OCI-LY3 (cell line): ENCODE data around the gene ARHGAP4.

Source experiments
- H2AFZ ChIP-seq: fragments of 200-600, 300-600 bp; shearing (Covaris generic); 2 replicates; pipeline ENCODE4 v1.6.0; 2014; ENCODE audit warnings: antibody characterized with exemption, low read depth, low read length
- H3K27ac ChIP-seq: fragments of 200-600, 300-600 bp; sonication (generic); 2 replicates; pipeline ENCODE4 v1.5.1; 2014; ENCODE audit warnings: mild to moderate bottlenecking, low read length, moderate library complexity, mixed read lengths
- H3K27me3 ChIP-seq: fragments of 200-600, 300-600 bp; sonication (generic); 2 replicates; pipeline ENCODE4 v1.6.1; 2014; ENCODE audit warnings: low read depth, low read length, mixed read lengths
- H3K36me3 ChIP-seq: fragments of 200-600, 300-600 bp; sonication (generic); replicated peaks from 2 replicates; pipeline ENCODE3; 2014; ENCODE audit warnings: low read depth, low read length, mixed read lengths
- H3K4me1 ChIP-seq: fragments of 300-600, 200-600 bp; sonication (generic); 2 replicates; pipeline ENCODE4 v1.6.1; 2014; ENCODE audit warnings: low read length, mixed read lengths
- H3K4me2 ChIP-seq: fragments of 200-600, 300-600 bp; sonication (generic); 2 replicates; pipeline ENCODE4 v1.6.1; 2014; ENCODE audit warnings: low read length, mixed read lengths
- H3K4me3 ChIP-seq: fragments of 300-600, 200-600 bp; sonication (generic); 2 replicates; pipeline ENCODE4 v1.5.1; 2014; ENCODE audit warnings: antibody characterized with exemption, mild to moderate bottlenecking, low read length, moderate library complexity
- H3K79me2 ChIP-seq: fragments of 300-600, 200-600 bp; shearing (Covaris generic); 2 replicates; pipeline ENCODE4 v1.6.1; 2014; ENCODE audit warnings: mild to moderate bottlenecking, low read length, mixed read lengths
- H3K9ac ChIP-seq: fragments of 300-600, 200-600 bp; shearing (Covaris generic); 2 replicates; pipeline ENCODE4 v1.6.0; 2014; ENCODE audit warnings: mild to moderate bottlenecking, low read length, moderate library complexity
- H3K9me3 ChIP-seq: fragments of 200-600, 300-600 bp; shearing (Covaris generic); 2 replicates; pipeline ENCODE4 v1.6.1; 2014; ENCODE audit warnings: low read length, mixed read lengths; ENCODE audit not compliant: insufficient read depth
- H4K20me1 ChIP-seq: fragments of 200-600, 300-600 bp; sonication (generic); 2 replicates; pipeline ENCODE4 v1.6.1; 2016; ENCODE audit warnings: low read length, mixed read lengths; ENCODE audit not compliant: insufficient read depth
- EZH2phosphoT487 ChIP-seq: fragments of 200-600 bp; shearing (Covaris generic); IDR thresholded peaks from 2 replicates; pipeline ENCODE4 v1.6.1; 2018; ENCODE audit warnings: antibody characterized with exemption, mixed run types, low read depth
- TF ChIP-seq, protein P1 (sequence below): fragments of 200-600, 300-600 bp; sonication (generic); IDR thresholded peaks from 2 replicates; pipeline ENCODE4 v1.5.1; 2014; ENCODE audit warnings: antibody characterized with exemption, low read length, low read depth

Gene ARHGAP4

DNA sequence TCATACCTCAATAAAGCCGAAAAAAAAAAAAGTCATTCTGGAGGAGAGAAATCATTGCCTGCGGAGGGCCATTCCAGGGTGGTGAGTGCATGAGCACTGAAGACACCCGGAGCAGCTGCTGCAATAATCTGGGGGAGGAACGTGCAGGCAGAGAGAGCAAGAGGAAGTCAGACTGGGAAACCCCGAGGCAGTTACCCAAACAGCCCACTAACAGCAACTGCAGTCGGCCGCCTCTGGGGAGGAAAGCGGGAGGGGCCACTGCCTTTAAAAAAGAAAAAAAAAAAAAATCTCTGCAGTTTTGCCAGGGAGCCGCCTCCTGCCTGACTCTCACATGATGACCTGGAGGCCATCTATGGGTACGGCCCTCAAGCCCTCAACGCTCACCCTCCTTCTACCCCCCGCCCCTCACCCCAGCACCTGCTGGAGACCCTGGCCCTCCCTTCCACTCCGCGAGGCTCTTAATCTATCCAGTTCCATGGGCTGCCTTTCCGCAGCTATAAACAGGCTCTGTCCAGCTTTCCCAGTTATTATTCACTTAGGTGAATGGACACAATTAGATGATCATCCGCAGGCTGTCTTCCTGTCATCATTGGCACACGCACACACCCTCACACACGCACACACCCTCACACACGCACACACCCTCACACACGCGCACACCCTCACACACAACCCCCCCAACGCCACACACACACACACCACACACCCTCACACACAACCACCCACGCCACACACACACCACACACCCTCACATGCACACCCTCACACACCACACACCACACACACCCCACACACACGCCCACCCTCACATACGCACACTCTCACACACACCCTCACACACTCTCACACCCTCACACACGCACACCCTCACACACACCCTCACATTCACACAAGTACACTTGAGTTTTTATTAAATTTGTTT lies 25.0 kb downstream of the ARHGAP4 start:
- H2AFZ ChIP-seq = no peak overlapping the region
- peak overlapping the region; percentile 75 for H3K9ac ChIP-seq
- H3K36me3 ChIP-seq = no peaks in the 10 kb centered on the region
- H3K27ac ChIP-seq = peak overlapping the region; percentile 90
- no peaks in the 10 kb centered on the region for H3K27me3 ChIP-seq
- H3K4me2 ChIP-seq = peak overlapping the region; percentile 93
- H4K20me1 ChIP-seq = no peaks in the 10 kb centered on the region
- H3K4me1 ChIP-seq = peaks cover 53% of the 10 kb centered on the region
- H3K9me3 ChIP-seq = no peaks in the 10 kb centered on the region
- no peak for TF ChIP-seq EZH2phosphoT487
- TF ChIP-seq, protein P1, sequence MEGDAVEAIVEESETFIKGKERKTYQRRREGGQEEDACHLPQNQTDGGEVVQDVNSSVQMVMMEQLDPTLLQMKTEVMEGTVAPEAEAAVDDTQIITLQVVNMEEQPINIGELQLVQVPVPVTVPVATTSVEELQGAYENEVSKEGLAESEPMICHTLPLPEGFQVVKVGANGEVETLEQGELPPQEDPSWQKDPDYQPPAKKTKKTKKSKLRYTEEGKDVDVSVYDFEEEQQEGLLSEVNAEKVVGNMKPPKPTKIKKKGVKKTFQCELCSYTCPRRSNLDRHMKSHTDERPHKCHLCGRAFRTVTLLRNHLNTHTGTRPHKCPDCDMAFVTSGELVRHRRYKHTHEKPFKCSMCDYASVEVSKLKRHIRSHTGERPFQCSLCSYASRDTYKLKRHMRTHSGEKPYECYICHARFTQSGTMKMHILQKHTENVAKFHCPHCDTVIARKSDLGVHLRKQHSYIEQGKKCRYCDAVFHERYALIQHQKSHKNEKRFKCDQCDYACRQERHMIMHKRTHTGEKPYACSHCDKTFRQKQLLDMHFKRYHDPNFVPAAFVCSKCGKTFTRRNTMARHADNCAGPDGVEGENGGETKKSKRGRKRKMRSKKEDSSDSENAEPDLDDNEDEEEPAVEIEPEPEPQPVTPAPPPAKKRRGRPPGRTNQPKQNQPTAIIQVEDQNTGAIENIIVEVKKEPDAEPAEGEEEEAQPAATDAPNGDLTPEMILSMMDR = no peak
- peak overlapping the region; percentile 69 for H3K4me3 ChIP-seq
- H3K79me2 ChIP-seq = no peaks in the 10 kb centered on the region

DNA sequence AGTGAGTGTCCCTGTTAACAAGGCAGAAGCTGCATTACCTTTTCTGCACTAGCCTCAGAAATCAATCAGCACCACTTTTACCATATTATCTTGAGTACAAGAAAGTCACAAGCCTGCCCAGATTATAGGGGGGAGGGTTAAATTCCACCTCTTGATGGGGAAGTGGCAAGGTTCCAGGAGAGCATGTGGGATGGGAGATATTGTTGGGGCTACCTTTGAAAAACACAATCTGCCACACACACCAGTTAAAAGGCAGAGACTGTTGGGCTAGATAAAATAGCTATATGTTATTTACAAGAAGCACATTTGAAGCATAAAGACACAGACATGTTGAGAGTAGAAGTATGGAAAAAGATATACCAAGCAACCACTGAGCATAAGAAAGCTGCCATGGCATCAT lies 28.2 kb downstream of the ARHGAP4 start:
- H4K20me1 ChIP-seq = no peaks in the 10 kb centered on the region
- H3K27me3 ChIP-seq = no peaks in the 10 kb centered on the region
- no peak overlapping the region for H2AFZ ChIP-seq
- no peak overlapping the region for H3K4me2 ChIP-seq
- H3K9me3 ChIP-seq = no peaks in the 10 kb centered on the region
- H3K9ac ChIP-seq = no peak overlapping the region
- peaks cover 35% of the 10 kb centered on the region for H3K4me1 ChIP-seq
- no peaks in the 10 kb centered on the region for H3K79me2 ChIP-seq
- no peaks in the 10 kb centered on the region for H3K36me3 ChIP-seq
- TF ChIP-seq EZH2phosphoT487 = no peak
- TF ChIP-seq, protein P1 = no peak
- no peak overlapping the region for H3K27ac ChIP-seq
- H3K4me3 ChIP-seq = no peak overlapping the region

DNA sequence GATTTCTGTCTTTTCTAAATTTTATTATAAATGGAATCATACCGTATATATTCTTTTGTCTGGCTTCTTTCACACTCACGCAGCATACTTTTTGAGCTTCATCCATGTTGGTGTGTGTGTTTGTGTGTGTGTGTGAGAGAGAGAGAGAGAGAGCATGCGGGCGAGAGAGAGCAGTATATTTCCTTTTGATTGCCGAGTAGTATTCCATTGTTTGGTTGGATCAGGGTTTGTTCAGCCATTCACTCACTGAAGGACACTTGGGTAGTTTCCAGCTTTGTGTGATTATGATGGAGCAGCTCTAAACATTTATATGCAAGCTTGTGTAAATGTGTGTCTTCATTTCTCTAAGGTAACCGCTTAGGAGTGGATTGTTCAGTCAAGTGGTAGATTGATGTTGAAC lies 36.9 kb downstream of the ARHGAP4 start:
- Histone ChIP-seq H3K4me3 (no peak overlapping the region), H3K27ac (peak overlapping the region; percentile 86), H3K4me2 (peak overlapping the region; percentile 81), H3K27me3 (peaks cover 5% of the 10 kb centered on the region; the same call in 1 of the 2 replicates), H3K9ac (peak overlapping the region; percentile 25; the same call in 1 of the 2 replicates), H3K9me3 (no peaks in the 10 kb centered on the region), H3K79me2 (no peaks in the 10 kb centered on the region), H2AFZ (no peak overlapping the region), H3K4me1 (peaks cover 69% of the 10 kb centered on the region), H4K20me1 (no peaks in the 10 kb centered on the region; the same call in 1 of the 2 replicates), H3K36me3 (no peaks in the 10 kb centered on the region)
- no peak for TF ChIP-seq EZH2phosphoT487
- TF ChIP-seq, protein P1 = no peak

DNA sequence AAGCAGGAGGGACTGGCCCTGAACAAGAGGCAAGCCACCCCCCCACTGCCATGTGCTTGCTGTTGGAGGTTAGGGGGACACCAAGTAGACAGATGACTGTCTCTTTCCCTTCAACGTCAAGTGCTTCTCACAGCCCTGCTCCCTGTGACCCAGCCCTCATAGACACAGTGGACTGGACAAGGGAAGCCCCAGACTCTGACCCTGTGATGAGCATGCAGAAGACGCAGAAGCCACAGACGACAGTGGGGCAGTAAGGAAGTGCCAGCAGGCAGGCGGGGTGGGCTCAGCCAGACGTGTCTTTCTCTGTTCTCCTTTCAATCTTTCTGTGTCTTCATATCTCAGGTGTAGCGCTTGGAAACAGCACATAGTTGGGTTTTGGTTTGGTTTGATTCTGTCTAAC lies 37.7 kb downstream of the ARHGAP4 start:
- no peak for TF ChIP-seq EZH2phosphoT487
- TF ChIP-seq, protein P1 = no peak
- H3K36me3 ChIP-seq = no peaks in the 10 kb centered on the region
- H3K4me3 ChIP-seq = peak overlapping the region; percentile 50

More for the DNA sequence above, 37.7 kb downstream of the ARHGAP4 start:
- Histone ChIP-seq H3K9me3 (no peaks in the 10 kb centered on the region), H3K4me2 (peak overlapping the region; percentile 81), H3K4me1 (peaks cover 69% of the 10 kb centered on the region), H3K27ac (peak overlapping the region; percentile 86), H2AFZ (no peak overlapping the region), H3K9ac (peak overlapping the region; percentile 57; the same call in 1 of the 2 replicates), H4K20me1 (no peaks in the 10 kb centered on the region; the same call in 1 of the 2 replicates), H3K79me2 (no peaks in the 10 kb centered on the region), H3K27me3 (peaks cover 5% of the 10 kb centered on the region; the same call in 1 of the 2 replicates)
